PC-3 (cell line): ENCODE results near the gene FAM25A. TPM values are rescaled to one million over a fixed set of nuclear protein-coding genes. Genes with fewer than 3 reads are reported as not detected.

Experiments used
- ATAC-seq: fragments of 200-7000 bp; cut with Tn5 transposase; 2 replicates; pipeline ENCODE4 v1.9.1; 2020; ENCODE audit warnings: mild to moderate bottlenecking, moderate library complexity
- BruUV-seq: library from RNA; stranded (reverse); fragments of 400-500 nt; replicated peaks from 2 replicates; lab custom pipeline; 2021; lab: Mats Ljungman, UMichigan
- CTCF ChIA-PET: fragments of 300-600 bp; sonication (Branson Sonifier 250); formaldehyde crosslinking; loops from one replicate; lab custom pipeline; 2022; ENCODE audit warnings: antibody characterized with exemption; lab: Charles Lee
- POLR2A ChIA-PET: fragments of 300-600 bp; sonication (Branson Sonifier 250); formaldehyde crosslinking; loops from one replicate; lab custom pipeline; 2022; ENCODE audit warnings: antibody characterized with exemption; ENCODE audit not compliant: unreplicated experiment; lab: Charles Lee
- DNase-seq: peaks from one replicate; pipeline ENCODE4 v3.0.0-alpha.2; 2015
- H2AFZ ChIP-seq: fragments of 300-600 bp; sonication (generic); 2 replicates; pipeline ENCODE4 v1.6.0; 2016; ENCODE audit warnings: antibody characterized with exemption, low read length
- H3F3A ChIP-seq: fragments of 300-600 bp; sonication (generic); one replicate; pipeline ENCODE4 v1.6.0; 2017; ENCODE audit warnings: antibody characterized with exemption, low read length, control low read depth, mild to moderate bottlenecking; ENCODE audit not compliant: unreplicated experiment
- H3K27ac ChIP-seq: fragments of 300-600 bp; sonication (generic); 2 replicates; pipeline ENCODE4 v1.5.1; 2016; ENCODE audit warnings: mild to moderate bottlenecking, low read length
- H3K27me3 ChIP-seq: fragments of 300-600 bp; sonication (generic); 2 replicates; pipeline ENCODE4 v1.6.1; 2016; ENCODE audit warnings: low read length, mixed read lengths
- H3K36me3 ChIP-seq: fragments of 300-600 bp; sonication (generic); 2 replicates; pipeline ENCODE4 v1.6.1; 2016; ENCODE audit warnings: low read depth, mixed run types, low read length, mixed read lengths
- H3K4me1 ChIP-seq: fragments of 300-600 bp; sonication (generic); 2 replicates; pipeline ENCODE4 v1.5.1; 2016; ENCODE audit warnings: low read length; ENCODE audit not compliant: insufficient read depth
- H3K4me2 ChIP-seq: fragments of 300-600 bp; sonication (generic); 2 replicates; pipeline ENCODE4 v1.6.0; 2016; ENCODE audit warnings: low read length
- H3K4me3 ChIP-seq: fragments of 300-600 bp; sonication (generic); 2 replicates; pipeline ENCODE4 v1.5.1; 2016; ENCODE audit warnings: mild to moderate bottlenecking, low read length, mixed read lengths
- H3K79me2 ChIP-seq: fragments of 300-600 bp; sonication (generic); 2 replicates; pipeline ENCODE4 v1.6.1; 2017; ENCODE audit warnings: low read length, mixed read lengths
- H3K9ac ChIP-seq: fragments of 300-600 bp; sonication (generic); 2 replicates; pipeline ENCODE4 v1.6.0; 2016; ENCODE audit warnings: mild to moderate bottlenecking, low read length
- H3K9me2 ChIP-seq: fragments of 300-600 bp; sonication (generic); replicated peaks from 2 replicates; pipeline ENCODE4 v1.6.1; 2016; ENCODE audit warnings: mixed run types, low read length, mixed read lengths
- H3K9me3 ChIP-seq: fragments of 300-600 bp; sonication (generic); 2 replicates; pipeline ENCODE4 v1.6.1; 2016; ENCODE audit warnings: low read length, mixed read lengths
- H4K20me1 ChIP-seq: fragments of 300-600 bp; sonication (generic); 2 replicates; pipeline ENCODE4 v1.6.1; 2016; ENCODE audit warnings: low read length, mixed read lengths
- CTCF ChIP-seq: fragments of 300-600 bp; sonication (generic); conservative IDR thresholded peaks from 2 replicates; pipeline ENCODE4 v1.5.1; 2017; ENCODE audit warnings: antibody characterized with exemption, low read depth, mild to moderate bottlenecking, low read length
- EZH2 ChIP-seq: fragments of 300-600 bp; sonication (generic); IDR thresholded peaks from one replicate; pipeline ENCODE4 v1.6.1; 2017; ENCODE audit warnings: antibody characterized with exemption, mild to moderate bottlenecking, low read length; ENCODE audit not compliant: unreplicated experiment
- EZH2phosphoT487 ChIP-seq: fragments of 300-600 bp; sonication (generic); IDR thresholded peaks from 2 replicates; pipeline ENCODE4 v1.6.1; 2018; ENCODE audit warnings: mild to moderate bottlenecking, antibody characterized with exemption, low read length, borderline replicate concordance
- intact Hi-C: fragments of 100-400 bp; cut with micrococcal nuclease; formaldehyde crosslinking; loops from 2 replicates; pipeline ENCODE4 v1.9.0; 2023
- total RNA-seq: library from RNA; depleted of rRNA; stranded (reverse); fragments of >200 nt; gene quantifications from 2 replicates; pipeline ENCODE4 v1.2.3, GENCODE V29; 2014; rRNA removed

The FAM25A gene
- total RNA-seq, 1 experiment from 2014 or later, result 11.4 TPM

- H3K9me2 ChIP-seq, result no peaks in the 10 kb centered on the region
- H4K20me1 ChIP-seq, result no peaks in the 10 kb centered on the region
- H3K4me3 ChIP-seq, result no peak overlapping the region
- H3K27me3 ChIP-seq, result no peaks in the 10 kb centered on the region
- H3K9ac ChIP-seq, result no peak overlapping the region
- no peak for TF ChIP-seq EZH2phosphoT487
- no peak for TF ChIP-seq EZH2
- TF ChIP-seq CTCF, result no peak
- no peak overlapping the region for H3K27ac ChIP-seq
- no peaks in the 10 kb centered on the region for H3K79me2 ChIP-seq
- H3K4me1 ChIP-seq, result no peaks in the 10 kb centered on the region
- no peak overlapping the region for H2AFZ ChIP-seq
- no peak overlapping the region for H3K4me2 ChIP-seq
- no peak for ATAC-seq
- no TSS peak for BruUV-seq
- CTCF ChIA-PET, result no interaction called here
- intact Hi-C loops, result no loop called here
- no peaks in the 10 kb centered on the region for H3K9me3 ChIP-seq
- POLR2A ChIA-PET, result no interaction called here
- H3F3A ChIP-seq, result no peaks in the 10 kb centered on the region
- no peak for DNase-seq
- peaks cover 3% of the 10 kb centered on the region; the same call in 1 of the 2 replicates for H3K36me3 ChIP-seq
These were observed 46.8 kb downstream of the FAM25A start for GRCh38 chr10:87066865-87067264.

GRCh38 chr10:87068281-87068680 is 48.2 kb downstream of the FAM25A start:
- H3K4me1 ChIP-seq, result no peaks in the 10 kb centered on the region
- H3K27me3 ChIP-seq, result no peaks in the 10 kb centered on the region
- H3K9me2 ChIP-seq, result no peaks in the 10 kb centered on the region
- no peak for TF ChIP-seq CTCF
- no peaks in the 10 kb centered on the region for H3F3A ChIP-seq
- ChIA-PET POLR2A (no interaction called here), CTCF (no interaction called here)
- no peak for DNase-seq
- no peaks in the 10 kb centered on the region for H3K9me3 ChIP-seq
- no peak overlapping the region for H3K4me3 ChIP-seq
- no peak overlapping the region for H3K27ac ChIP-seq
- no peak for ATAC-seq
- H3K36me3 ChIP-seq, result no peaks in the 10 kb centered on the region; the same call in 1 of the 2 replicates
- no TSS peak for BruUV-seq
- H4K20me1 ChIP-seq, result no peaks in the 10 kb centered on the region
- no peak overlapping the region for H2AFZ ChIP-seq
- H3K9ac ChIP-seq, result no peak overlapping the region
- H3K4me2 ChIP-seq, result no peak overlapping the region
- no peaks in the 10 kb centered on the region for H3K79me2 ChIP-seq
- intact Hi-C loops, result no loop called here

- TF ChIP-seq EZH2phosphoT487, result no peak
- no peak for TF ChIP-seq EZH2
- TF ChIP-seq CTCF, result no peak
- no peak overlapping the region for H3K4me3 ChIP-seq
- H4K20me1 ChIP-seq, result no peaks in the 10 kb centered on the region
- no peak overlapping the region for H3K27ac ChIP-seq
- H3K79me2 ChIP-seq, result no peaks in the 10 kb centered on the region
- no peaks in the 10 kb centered on the region for H3K27me3 ChIP-seq
- no peak for DNase-seq
- no peaks in the 10 kb centered on the region; the same call in 1 of the 2 replicates for H3K36me3 ChIP-seq
- no peaks in the 10 kb centered on the region for H3K9me2 ChIP-seq
- CTCF ChIA-PET, result no interaction called here
- no TSS peak for BruUV-seq
- no peak overlapping the region for H3K4me2 ChIP-seq
- no peaks in the 10 kb centered on the region for H3K4me1 ChIP-seq
- ATAC-seq, result no peak
- no peaks in the 10 kb centered on the region for H3F3A ChIP-seq
- H3K9ac ChIP-seq, result no peak overlapping the region
- intact Hi-C loops, result no loop called here
- no peaks in the 10 kb centered on the region for H3K9me3 ChIP-seq
- no peak overlapping the region for H2AFZ ChIP-seq
- POLR2A ChIA-PET, result no interaction called here
These were observed 52.4 kb downstream of the FAM25A start for GRCh38 chr10:87072449-87072848.

Other genes with a start within 250 kb of the FAM25A start
- 1.9 and 6.7 TPM in 2 replicates for gene MMRN2, start 62.7 kb upstream of the FAM25A start, total RNA-seq
- 0.86 and 2.7 TPM in 2 replicates for gene SNCG, start 61.7 kb upstream of the FAM25A start, total RNA-seq
- gene ADIRF, start 51.8 kb upstream of the FAM25A start, total RNA-seq, result 252 and 259 TPM in 2 replicates
- 67.9 and 75.9 TPM in 2 replicates for gene GLUD1, start 74.5 kb downstream of the FAM25A start, total RNA-seq
- gene SHLD2, start 74.9 kb downstream of the FAM25A start, total RNA-seq, result 13.0 and 16.0 TPM in 2 replicates
- gene NUTM2A, start 205.2 kb downstream of the FAM25A start, total RNA-seq, result 0.18 and 0.86 TPM in 2 replicates